AG09309 (cell line): ENCODE measurements around the gene CHRDL2.

Experiments
- DNase-seq: peaks from one replicate; pipeline ENCODE4 v3.0.0-alpha.2; 2010; ENCODE audit warnings: low read depth
- H3K4me3 ChIP-seq: 2 replicates; pipeline ENCODE4 v1.5.1; 2011; ENCODE audit warnings: mild to moderate bottlenecking, low read depth, low read length, moderate library complexity; ENCODE audit not compliant: control insufficient read depth
- CTCF ChIP-seq: IDR thresholded peaks from 2 replicates; pipeline ENCODE4 v1.5.1; 2011; ENCODE audit warnings: mild to moderate bottlenecking, low read depth, low read length, inconsistent platforms; ENCODE audit not compliant: insufficient read depth, control insufficient read depth; ENCODE audit errors: missing control alignments

Gene CHRDL2

DNA sequence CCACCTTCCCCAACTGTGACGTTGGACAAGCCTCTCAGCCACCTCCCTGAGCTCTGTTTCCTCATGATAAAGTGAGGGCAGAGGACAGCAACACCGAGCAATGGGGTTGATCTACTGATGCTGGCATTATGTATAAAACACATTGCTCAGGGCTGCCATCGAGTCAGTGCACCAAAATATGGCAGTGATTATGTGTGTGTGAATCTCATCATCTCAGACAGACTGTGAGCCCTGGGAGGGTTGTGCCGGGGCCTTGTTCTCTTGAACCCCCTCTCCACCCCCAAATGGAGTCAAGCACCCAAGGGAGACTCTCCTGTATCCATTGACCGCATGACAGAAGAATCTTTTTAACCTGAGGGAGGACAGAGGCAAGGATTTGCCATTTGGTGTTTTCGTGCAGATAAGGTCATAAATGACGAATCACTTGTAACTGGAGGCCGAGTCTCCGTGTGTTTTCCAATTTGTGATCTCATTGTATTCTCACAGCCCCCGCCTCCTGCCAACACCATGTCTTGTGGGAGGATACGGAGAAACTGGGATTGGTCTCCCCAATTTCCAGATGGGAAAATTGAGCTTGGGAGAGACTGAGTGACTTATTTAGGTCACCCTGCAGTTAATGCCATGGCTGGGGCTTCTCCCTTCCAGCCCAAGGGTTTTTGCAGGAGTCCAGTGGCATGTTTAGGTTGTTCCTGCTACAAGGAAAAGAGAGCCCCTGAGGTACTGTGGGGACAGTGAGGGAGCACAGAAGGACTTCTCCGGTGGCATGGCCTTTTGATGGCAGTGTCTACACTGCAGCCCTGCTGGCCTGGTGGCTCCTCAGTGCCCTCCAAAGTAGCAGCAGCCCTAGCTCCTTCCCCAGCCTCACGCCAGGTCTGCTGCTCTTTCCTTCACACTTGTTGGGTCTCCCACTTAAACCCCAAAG, 52.4 kb downstream of the CHRDL2 start:
- no peak for TF ChIP-seq CTCF
- no peak for DNase-seq

DNA sequence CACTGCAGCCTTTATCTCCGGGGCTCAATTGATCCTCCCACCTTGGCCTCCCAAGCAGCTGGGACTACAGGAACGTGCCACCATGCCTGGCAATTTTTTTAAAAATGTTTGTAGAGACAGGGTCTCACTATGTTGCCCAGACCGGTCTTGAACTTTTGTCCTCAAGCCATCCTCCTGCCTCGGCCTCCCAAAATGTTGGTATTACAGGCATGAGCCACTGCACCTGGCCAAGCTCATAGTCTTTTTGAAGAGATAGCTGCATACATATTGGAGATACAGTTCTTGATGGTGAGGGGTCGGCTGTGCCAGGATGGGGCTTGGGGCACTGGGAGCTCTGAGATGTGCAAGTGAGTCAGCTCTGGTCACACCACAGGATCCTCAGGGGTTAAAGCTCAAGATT, 53.2 kb downstream of the CHRDL2 start:
- no peak overlapping the region for H3K4me3 ChIP-seq
- no peak for DNase-seq

More for the DNA sequence above, 52.4 kb downstream of the CHRDL2 start:
- H3K4me3 ChIP-seq, result no peak overlapping the region

DNA sequence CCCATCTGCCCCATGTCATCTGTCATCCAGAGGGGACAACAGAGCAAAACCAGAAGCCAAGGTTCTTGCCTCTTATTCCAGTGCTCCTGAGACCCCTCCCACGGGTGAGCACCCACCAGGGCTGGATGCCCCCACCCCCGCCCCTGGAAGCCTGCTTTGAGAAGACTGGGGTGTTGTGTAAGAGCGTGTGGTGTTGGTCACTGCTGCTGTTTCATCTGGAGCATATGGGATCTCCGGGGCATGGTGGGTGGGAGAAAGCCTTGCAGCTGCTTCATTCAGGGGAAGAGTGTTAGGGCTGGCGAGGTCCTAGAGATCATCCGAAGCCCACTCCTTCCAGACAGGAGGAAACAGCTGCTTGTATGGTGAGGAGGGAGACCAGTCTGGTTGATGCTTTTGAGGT, 54.1 kb downstream of the CHRDL2 start:
- DNase-seq, result no peak
- H3K4me3 ChIP-seq, result no peak overlapping the region
- TF ChIP-seq CTCF, result no peak

More for the DNA sequence above, 53.2 kb downstream of the CHRDL2 start:
- TF ChIP-seq CTCF, result no peak

- no peak for DNase-seq
- TF ChIP-seq CTCF, result no peak
- H3K4me3 ChIP-seq, result no peak overlapping the region
Measured at GRCh38 chr11:74676596-74676995, 54.6 kb downstream of the CHRDL2 start.

DNA sequence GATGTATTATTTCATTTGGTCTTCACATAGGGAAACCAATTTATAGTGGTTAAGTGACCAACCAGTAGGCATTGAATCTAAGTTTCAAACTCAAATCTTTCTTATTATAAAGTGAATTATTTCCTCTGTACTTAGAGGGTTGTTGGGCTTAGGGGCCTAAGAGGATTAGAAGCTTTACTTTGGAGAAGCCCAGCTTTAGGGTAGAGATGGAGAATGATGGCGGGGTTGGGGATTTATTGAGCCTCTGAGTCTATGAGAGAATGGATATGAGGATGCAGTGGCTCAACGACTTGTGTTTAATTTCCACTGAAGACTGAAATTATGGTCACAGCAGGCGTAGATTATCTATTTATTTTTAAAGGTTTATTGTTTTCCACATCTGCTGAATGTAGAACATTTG, 55.5 kb downstream of the CHRDL2 start:
- no peak for DNase-seq
- no peak for TF ChIP-seq CTCF

DNA sequence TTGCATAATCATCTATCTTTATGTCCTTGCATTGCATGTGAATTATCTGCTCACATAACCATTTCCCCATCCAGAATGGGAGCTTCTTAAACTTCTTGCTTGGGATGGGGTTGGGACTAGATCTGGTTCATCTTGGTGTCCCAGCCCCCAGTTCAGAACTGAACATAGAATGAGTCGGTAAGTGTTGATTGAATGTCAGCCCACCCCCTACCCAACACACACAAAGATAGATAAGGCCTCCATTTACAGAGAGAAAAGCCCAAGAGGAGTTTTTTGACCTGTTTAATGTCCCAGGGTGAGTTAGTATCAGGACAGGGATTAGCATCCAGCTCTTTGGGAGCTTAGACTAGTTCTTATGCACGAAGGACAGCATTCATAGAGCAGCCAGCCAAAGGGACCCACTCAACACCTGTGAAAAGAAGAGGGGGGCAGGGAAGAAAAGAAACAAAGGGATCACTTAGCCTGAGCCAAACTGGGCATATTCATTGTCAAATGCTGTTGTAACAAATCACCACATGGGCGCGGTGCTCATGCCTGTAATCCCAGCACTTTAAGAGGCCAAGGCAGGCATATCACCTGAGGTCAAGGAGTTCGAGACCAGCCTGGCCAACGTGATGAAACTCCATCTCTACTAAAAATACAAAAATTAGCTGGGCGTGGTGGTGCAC, 57.4 kb downstream of the CHRDL2 start:
- no peak overlapping the region for H3K4me3 ChIP-seq
- TF ChIP-seq CTCF, result no peak

More for the DNA sequence above, 55.5 kb downstream of the CHRDL2 start:
- H3K4me3 ChIP-seq, result no peak overlapping the region

More for the DNA sequence above, 57.4 kb downstream of the CHRDL2 start:
- no peak for DNase-seq
